Measurements from ENCODE around the gene SP110.
"Not testable (repeated sequence)": the region's sequence is repeated elsewhere in the genome, so short reads cannot be mapped to it uniquely, and the experiment has no call there.

SP110 gene

DNA sequence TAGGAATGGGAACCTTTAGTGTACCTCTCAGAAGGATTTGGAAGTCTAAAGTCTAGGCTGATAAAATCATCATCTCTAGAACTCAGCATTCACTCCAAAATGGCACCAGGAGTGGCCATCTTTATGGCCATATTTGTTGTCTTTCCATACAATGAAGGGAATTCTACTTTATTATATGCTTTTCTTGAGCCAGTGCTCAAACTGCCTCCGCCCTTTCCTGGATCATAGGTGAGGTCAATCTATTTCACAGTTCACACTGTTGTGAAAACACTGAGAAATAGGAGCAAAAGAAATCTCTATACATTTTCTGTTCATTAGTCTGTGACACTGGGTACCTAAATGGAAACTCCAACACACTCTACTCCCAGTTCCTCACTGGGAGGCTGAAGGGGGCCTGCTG, 55.6 kb downstream of the SP110 start:
- DNase-seq = no peak

DNA sequence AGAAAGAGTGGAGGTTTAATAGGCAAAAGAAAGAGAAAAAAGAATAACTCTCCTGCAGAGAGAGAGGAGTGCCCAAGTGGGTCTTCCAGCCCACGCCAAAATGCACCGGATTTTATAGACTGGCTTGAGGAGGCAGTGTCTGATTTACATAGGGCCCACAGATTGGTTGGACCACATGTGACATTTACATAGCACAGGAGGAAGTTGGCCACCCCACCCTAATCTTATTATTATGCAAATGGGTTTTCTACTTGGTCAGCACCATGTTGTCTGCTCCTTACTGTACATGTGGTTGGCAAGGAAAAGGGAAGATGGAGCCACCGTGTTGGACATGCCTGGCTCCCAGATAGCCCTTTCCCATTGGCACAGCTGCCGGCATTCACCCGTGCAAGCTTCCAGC, 56.8 kb downstream of the SP110 start:
- no peak for DNase-seq

DNA sequence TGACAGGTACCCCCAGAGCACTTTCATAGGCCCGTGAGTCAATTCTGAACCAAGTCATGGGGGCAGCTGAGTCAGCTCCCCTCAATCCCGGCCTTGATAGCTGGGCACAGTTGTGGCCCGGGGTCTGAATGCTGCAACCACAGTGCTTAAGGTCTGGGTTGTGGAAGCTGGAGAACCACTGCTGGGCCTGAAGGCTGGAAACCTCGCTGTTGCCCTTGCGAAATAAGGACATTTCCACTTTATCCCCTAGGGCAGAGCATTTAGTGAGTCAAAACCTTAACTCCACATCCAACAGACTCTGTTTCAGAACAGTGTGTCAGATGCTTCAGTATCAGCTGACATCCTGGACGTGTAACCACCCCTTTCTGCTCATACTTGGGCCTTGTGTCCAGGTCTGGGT, 58.6 kb downstream of the SP110 start:
- DNase-seq = no peak

DNA sequence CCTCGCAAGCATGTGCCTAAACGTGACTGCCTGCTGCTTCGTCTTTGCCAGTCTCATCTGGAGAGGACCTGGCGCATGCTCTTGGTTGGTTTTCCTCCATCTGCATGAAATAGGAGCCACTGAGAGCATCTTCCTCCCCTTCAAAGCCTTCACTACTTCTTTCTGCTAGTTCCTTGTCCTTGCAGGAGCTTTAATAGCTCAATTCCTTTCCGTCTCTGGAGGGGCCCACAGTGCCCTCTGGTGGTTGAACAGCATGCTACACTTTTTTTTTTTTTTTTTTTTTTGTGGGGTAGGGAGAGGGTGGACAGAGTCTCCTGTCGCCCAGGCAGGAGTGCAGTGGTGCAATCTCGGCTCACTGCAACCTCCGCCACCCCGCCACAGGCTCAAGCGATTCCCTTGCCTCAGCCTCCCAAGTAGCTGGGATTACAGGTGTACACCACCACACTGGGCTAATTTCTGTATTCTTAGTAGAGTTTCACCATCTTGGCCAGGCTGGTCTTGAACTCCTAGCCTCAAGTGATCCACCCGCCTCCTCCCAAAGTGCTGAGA, 59.6 kb downstream of the SP110 start:
- peak; percentile 11 for DNase-seq

DNA sequence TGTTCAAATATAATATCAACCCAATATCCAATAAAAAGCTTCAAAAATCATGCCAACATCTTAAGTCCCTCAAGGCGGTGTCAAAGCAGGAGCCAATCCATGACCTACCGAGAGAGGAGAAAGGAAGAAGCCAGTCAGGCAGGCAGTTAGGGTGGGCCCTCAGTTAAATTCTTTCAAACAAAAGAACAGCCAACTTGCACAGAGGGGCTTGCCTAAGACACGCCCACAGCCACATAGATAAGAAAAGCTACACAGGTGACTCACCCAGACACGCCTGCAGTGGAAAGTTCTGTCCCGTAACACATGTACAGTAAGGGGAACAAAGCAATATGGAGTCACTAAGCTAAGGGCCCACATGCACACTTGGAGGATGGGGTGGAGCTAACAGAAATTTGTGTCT, 61.3 kb downstream of the SP110 start:
- DNase-seq = no peak

DNA sequence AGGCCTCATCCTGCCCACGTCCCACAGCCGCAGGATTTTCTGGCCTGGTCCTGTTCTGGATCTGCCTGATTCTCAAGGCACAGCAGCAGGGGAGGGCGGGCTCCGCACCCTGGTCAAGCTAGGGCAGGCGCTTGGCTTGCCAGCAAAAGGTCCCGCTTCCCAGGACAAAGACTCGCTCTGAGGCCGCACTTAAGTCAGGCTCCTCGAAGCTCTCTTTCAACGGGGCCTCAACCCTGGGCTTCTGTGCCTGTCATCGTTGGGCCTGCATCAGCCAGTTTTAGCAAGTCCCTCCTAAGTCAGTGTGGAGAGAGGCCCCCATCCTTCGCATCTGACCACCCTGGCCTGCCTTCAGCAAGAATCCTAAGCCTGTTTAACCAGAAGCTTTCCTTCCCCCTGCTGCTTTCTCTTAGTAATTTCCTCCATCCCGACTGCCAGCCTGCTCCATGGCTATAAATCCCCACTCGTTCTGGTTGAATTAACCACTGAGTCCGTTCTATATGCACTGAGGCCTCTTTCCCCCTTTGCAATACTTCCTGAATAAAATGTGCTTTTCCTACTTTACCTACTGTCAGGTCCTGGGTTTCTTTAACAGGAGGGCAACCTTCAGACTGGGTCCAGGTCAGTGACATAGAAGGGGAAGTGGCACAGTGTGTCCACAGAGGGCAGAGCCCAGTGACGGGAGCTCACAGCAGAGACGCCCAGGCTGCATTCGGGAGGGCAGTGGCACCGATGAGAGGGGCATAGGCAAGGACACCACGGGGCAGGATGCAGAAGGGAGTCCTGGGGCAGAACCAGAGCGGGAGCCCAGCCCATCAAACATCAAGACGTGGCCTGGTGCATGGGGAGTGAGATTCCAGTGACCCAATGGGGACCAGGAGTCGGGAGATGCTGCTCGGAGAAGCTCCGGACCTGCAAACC, 62.7 kb downstream of the SP110 start:
- DNase-seq = no peak

DNA sequence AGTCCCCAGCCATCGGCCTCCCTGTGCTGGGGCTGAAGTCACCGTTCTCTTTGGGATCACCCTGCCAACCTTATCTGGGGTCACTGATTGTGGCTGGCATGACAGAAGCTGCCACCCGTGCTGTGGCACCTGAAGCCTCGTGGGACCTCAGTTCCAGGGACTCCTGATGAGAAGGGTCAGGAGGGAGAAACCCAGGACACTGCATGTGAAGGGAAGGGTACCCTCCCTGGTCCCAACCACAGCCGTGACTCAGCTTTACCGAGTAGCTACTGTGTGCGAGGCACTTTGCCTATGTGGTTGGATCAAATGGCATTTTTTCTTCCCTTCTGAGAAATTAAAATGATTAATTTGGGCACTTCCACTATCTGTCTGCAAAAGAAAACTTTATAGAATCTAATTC, 64.4 kb downstream of the SP110 start:
- peak; percentile 43 for DNase-seq

DNA sequence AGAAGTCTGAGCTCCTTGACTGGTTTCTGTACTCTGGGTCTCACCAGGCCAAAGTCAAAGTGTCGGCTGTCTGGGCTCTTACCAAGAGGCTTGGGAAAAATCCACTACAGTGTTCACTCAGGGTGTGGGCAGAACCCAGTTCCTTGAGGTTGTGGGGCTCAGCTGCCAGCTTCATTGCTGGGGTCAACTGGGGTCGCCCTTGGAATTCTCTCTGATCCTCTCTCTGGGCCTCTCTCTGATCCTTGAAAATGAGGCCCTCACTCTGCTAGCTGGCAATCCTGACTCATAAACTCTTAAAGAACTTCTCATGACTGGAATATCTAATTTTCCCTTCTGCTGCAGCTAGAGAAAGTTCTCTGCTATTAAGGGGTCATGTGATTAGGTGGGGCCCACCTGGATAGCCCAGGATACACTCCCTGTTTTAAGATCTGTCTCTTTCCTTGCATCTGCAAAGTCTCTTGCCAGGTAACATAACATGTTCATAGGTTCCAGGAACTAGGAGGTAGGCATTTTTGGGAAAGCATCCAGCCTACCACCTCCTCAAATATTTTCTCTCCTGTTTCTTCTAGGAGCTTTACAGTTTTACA, 66.3 kb downstream of the SP110 start:
- no peak for DNase-seq

DNA sequence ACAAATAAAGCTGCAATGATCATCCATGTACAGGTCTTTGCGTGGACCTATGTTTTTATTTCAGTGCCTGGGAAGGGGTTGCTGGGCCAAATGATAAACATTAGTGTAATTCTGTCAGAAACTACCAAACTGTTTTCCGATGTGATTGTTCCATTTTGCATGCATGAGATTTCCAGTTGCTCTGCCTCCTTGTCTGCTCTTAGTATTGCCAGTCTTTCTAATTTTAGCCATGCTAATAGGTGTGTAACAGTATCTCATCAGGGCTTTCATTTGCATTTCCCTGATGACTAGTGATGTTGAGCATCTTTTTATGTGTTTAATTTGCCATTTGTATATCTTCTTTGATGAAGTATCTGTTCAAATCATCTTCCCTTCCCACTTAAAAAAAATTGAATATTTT, 67.5 kb downstream of the SP110 start:
- no peak for DNase-seq

DNA sequence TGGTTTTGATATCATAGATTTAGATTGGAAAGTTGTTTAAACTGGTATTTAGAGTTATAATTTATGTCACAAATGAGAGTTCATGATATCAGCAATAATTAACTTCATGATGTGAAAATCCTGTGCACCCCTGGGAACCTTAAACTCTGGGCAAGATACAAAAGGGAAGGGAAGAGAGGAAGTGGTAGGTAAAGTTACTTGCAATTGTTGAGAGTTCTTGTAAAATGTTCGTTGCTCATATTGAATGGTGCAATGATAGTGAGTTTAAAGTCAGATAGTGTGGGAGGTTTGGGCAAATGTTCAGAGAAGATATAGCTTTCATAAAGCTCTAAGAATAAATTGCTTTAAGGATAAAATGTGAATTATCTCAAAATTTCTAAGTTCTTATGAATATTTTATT, 75.4 kb downstream of the SP110 start:
- no peak for DNase-seq

DNA sequence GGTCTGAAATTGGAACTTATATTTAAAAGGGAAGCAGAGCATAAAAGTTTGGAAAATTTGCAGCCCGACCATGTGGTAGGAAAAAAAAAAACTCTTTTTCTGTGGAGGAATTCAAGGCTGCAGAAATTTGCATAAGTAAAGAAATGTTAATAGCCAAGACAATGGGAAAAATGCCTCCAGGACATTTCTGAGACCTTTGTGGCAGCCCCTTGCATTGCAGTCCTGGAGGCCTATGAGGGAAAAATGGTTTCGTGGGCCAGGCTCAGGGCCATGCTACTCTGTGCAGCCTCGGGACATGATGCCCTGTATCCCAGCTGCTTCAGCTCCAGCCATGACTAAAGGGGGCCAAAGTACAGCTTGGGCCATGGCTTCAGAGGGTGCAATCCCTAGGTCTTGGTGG, 79.1 kb downstream of the SP110 start:
- no peak for DNase-seq

DNA sequence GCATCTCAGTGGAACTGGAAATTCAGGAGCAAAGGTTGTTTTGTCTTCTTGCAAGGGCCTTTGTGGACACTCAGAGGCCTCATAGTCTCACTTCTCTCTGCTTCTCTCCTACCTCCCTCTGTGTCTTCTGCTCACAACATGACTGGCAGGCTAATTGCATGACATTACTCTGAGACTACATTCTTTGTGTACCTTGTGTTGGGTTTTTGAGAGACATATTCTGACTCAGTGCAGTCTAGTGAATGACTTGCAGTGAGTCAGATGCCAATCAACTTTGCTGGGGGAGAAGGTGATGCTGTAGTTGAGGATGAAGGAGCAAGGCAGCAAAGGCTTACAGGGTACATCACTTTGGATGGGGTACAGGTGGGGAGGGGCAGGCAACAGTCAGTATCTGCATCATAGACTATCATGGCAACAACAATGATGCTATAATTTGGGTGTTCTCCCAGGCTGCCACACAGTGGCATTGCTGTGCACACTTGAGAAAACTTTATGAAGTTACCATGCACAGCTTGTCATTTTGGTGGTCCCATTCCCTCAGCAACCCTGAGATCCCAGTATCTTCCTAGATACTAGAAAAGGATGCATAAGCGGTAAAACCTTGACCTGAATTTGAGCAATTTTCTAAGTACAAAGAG, 81.8 kb downstream of the SP110 start:
- no peak for DNase-seq

DNA sequence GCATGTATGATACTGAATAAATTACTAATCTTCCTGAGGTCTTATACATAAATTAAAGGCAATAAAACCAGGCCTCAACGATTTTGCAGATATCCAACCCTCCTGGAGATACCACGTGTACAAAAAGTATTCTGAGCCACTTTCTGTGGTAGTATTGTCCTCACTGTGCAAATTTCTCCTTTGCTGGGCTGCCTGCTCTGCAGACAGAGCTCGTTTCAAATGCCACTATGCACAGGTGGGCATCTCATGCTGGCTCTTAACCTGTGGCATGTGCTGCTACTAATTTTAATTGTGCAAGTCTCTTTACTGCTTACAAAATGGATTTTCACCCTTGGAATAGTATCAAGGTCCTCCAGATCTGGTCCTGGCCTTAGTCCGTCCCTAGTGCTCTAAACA, 84.7 kb downstream of the SP110 start:
- DNase-seq = no peak

DNA sequence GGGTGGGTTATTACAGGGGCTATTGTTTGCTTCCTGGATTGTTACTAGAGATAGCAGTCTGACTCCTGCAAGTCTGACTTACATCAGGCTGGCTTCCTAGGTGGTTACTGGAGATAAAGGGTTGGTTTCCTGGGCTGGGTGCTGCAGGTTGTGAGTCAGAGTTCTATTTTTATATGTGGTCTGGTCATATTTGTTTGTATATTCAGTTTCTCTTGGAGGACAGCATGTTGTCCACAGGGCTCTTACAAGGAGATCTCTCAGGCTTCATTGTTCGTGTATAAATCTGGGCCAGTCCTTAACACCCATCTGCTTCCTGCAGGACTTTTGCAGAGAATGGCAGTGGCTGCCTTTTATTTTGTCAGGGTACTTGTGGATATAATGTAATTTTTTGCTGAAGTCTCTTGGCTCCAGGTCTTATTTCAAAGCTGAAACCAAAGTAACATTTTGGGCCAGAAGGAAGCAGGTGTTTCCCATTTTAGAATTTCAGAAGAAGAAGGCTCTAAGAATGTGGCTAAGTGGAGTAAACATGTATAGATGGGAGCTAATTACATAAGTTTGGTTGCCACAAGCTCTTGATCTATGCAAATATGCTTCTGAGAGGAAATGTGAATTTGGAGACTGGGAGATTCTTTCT, 85.2 kb downstream of the SP110 start:
- DNase-seq = no peak

DNA sequence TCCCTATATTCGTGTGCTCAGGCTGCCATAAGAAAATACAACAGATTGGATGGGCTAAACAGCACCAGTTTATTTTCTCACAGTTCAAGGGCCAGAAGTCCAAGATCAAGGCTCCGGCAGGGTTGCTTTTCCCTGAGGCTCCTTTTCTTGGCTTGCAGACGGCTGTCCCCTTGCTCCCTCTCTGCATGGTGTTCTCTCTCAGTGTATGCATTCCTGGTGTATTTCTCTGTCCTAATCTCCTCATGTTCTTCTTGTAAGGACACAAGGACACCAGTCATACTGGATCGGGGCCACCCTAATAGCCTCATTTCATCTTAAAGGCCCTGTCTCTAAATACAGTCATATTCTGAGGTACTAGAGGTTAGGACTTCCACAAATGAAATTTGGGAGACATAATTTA, 88.4 kb downstream of the SP110 start:
- DNase-seq = no peak

DNA sequence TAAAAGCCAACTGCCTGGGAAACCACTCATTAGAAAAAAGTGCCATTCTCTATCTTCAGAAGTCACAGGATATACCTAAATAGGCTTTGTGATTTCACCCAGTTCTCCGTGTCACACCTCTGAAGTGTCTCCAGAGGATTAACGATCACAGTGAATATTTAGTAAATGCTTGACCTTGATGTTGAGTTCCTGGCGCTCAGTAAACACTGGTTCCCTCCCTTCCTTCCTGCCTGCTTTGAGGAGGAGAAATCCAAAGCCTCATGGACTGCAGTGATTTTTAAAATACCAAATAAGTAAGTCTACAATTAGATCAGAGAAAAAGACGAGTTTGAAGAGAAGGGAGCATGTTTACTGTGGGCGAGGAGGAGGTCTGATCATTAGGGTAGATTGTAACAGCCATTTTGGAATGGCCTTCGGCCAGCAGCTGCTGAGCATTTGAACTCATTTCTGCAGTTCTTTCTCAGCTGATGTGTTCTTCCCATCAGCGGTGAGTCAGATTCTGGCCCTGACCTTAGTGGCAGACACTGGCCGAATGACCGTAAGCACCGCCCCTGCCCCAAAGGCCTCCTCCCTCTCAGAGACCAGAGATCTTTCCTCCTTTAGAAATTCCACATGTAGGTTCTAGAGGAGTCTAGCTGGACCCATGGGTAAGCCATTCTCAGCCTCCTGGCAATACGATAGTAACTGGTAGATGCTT, 89.0 kb downstream of the SP110 start:
- DNase-seq = no peak

DNA sequence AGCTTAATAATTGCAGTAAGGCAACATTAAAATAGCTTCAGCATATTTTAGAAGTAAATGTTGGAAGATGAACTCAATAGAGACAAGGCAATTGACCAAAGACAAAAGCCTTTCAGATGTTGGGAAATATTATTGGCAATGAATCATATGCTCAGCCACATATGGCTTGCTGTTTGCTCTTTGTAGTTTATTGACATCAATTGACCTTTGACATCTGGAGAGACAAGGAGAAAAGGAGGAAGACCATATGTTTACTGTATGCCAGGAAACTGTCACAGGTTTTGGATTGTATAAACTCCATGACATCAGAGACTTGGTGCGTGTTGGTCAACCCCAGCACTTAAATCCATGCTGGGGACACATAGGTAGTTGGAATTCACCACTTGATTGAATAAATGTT, 90.4 kb downstream of the SP110 start:
- DNase-seq = no peak

DNA sequence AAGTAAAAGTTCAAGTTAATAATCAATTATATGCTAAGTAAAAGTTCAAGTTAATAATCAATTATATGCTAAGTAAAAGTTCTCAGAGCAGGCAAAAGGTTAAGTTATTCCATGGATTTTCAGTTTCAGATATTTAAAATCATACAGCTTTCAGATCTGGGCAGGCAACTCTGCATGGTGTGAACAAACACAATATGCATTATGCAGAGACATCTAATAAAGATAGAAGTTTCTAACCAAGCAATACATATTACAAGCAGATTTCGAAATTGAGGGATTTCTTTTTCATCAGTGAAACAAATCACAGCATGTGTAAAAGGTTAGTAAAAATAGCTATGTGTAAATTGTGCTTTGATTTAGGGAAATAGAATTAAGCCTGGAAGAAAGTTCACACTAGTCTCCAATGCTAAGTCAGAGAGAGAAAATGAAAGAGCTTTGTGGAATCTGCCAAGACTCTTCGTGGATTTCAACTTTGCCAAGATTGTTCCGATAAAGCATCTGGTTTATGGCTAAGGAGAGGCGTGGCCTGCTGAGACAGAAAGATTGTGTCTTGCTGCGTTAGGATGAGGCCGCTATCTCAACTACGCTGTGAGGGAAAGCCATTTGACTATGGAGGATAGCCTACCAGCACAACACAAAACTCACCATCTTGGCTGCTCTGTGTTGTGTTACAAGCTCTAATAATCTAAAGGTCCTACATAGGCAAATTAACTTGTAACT, 91.0 kb downstream of the SP110 start:
- DNase-seq = no peak

DNA sequence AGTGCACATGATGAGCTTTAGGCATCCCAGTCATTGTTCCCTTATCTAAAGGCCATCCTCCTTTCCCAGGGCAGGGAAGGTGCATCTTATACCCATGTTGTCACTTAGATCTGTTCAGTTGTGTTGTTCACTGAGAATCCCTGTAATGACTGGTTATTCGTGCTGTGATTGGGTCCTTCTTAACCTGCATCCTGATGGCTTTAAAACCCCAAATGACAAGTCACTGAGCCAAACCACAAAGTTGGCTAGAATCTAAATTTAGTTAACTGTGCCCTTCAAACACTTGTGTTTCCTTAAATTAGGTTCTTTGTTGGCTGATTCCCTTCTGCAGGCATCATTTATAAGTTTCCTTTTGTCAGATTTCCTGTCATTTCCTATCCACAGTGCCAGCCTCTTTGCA, 92.6 kb downstream of the SP110 start:
- no peak for DNase-seq

DNA sequence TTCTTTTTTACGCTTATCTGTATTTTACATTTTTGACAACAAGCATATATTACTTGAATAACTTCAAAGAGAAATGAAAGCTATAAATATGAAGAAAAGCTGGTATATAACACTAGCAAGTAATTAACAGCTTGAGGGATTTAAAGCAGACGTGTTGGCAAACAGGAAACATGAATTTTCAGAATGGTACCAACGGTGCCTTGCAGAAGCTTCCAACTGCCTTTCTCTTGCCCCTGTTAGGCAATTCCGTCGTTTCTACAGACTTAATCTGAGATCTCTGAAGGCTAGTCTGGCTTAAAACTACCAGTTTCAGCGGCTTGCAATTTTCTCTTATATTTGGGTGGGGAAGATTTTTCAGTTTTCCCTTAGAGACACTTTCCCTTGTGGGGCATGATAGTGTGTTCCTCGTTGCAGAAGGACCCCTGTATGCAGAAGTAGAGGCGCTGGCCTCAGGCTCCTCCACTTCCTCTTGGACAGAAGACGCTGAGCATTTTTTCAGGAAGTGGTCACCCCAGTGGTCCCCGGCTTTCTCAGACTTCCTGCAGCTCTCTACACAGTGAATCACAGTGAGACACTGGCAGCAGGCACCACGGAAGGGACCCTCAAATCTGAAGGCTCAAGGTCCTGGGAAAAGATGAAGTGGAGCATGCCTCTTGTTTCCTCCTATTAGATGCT, 94.9 kb downstream of the SP110 start:
- DNase-seq = peak; percentile 59

DNA sequence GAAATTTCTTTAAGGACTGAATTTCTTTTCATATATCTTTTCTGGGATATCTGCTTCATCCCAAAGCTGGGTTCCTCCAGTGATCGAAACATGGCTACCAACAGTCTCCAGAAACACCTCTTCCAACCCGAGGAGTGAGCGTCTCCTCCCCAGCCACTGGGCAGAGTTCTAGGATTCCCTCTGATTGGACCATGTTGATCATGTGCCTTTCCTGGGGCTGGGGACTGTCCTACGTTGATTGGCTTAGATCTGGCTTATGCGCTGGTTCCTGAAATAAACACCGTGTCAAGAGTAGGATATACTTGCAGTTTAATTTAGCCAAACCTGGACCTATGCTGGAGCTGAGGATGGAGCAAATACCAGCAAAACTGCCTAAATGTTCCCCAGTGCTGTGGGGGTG, 95.5 kb downstream of the SP110 start:
- DNase-seq = no peak

DNA sequence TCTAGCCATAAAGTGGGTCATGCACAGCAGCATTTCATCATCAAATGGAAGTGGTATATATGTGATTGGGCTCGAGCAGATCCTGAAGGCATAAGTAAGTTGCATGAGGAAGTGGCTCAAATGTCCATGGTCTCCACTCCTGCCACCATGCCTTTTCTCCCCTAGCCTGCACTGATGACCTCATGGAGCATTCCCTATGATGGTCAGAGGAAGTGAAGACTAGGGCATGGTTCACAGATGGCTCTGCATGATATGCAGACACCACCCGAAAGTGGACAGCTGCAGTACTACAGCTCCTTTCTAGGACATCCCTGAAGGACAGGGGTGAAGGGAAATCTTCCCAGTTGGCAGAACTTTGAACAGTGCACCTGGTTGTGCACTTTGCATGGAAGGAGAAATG, 99.4 kb downstream of the SP110 start:
- DNase-seq = not testable (repeated sequence)
